GM12891 (cell line): ENCODE data around the gene RFNG.

Experiments
- POLR2A ChIP-seq: IDR thresholded peaks from 2 replicates; pipeline ENCODE4 v1.6.1; 2011; ENCODE audit warnings: low read depth, low read length, control low read depth
- POLR2AphosphoS5 ChIP-seq: IDR thresholded peaks from 2 replicates; pipeline ENCODE4 v1.6.1; 2011; ENCODE audit warnings: low read depth, low read length, control low read depth
- TAF1 ChIP-seq: IDR thresholded peaks from 2 replicates; pipeline ENCODE4 v1.6.1; 2011; ENCODE audit warnings: low read depth, low read length, control low read depth

DNA sequence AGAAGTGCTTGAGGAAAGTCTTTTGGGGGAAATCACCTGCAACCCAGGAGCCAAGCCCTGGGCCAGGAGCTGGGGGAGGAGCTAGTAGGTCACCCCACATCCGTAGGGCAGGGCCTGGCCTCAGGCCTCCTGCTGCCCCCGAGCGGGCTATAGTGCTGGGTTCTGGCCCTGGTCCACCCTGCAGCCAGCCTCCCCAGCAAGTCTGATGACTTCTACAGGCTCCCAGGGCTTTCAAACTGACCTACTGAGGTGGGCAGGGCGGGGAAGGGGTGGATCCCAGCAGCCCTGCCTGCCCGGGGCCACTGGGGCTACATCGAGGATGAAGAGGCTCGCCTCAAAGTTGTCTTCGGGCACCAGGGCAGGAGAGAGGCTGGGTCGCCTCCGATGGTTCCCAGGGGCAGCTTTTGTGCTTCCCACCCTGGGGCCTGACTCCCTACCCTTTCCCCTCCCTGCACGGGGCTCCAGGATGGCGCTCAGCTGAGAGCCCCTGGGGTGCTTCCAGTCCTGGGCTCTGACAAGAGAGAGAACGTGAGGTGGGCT, 33.9 kb downstream of the RFNG start:
- TF ChIP-seq POLR2A (no peak), POLR2AphosphoS5 (no peak), TAF1 (no peak)
